ENCODE results near the gene PSMD13.
"Not testable (repeated sequence)": the region's sequence is repeated elsewhere in the genome, so short reads cannot be mapped to it uniquely, and the experiment has no call there.

PSMD13 gene

GRCh38 chr11:236774-237767 lies at the start of gene PSMD13:
PSMD13 (plus strand) TSS chr11:236976; CDS start chr11:237050, 74 bp downstream.
- ATAC-seq = peak; percentile 93
- Mint-ChIP-seq H3K4me1 (peaks cover 33% of the 10 kb centered on the region), H3K4me3 (peak within 1 kb of the TSS; percentile 92), H3K9me3 (no peaks in the 10 kb centered on the region), H3K27ac (peak within 1 kb of the TSS; percentile 98), H3K36me3 (peaks cover 60% of the 10 kb centered on the region)
- peak; percentile 82 to 90 for DNase-seq (ENCODE audit: low spot score in 2 of 2)

- ATAC-seq, H3K4me1 Mint-ChIP-seq, H3K36me3 Mint-ChIP-seq, H3K4me3 Mint-ChIP-seq, H3K27ac Mint-ChIP-seq, H3K9me3 Mint-ChIP-seq: not testable (repeated sequence)
- DNase-seq (ENCODE audit: low spot score in 2 of 2) = peak in 1 of 2 donors; percentile 1
Observed at GRCh38 chr11:189200-189783, 47.5 kb upstream of the PSMD13 start.

GRCh38 chr11:189843-190311 lies 46.9 kb upstream of the PSMD13 start:
- H3K9me3 Mint-ChIP-seq, H3K27ac Mint-ChIP-seq: not testable (repeated sequence)

GRCh38 chr11:190546-190945 lies 46.2 kb upstream of the PSMD13 start:
- not testable (repeated sequence) for H3K27ac Mint-ChIP-seq; H3K36me3 Mint-ChIP-seq; DNase-seq (ENCODE audit: low spot score in 2 of 2); H3K9me3 Mint-ChIP-seq; H3K4me1 Mint-ChIP-seq; ATAC-seq; H3K4me3 Mint-ChIP-seq

More at GRCh38 chr11:189843-190311, 46.9 kb upstream of the PSMD13 start:
- ATAC-seq (peak; percentile 83), DNase-seq (ENCODE audit: low spot score in 2 of 2) (peak; percentile 6 to 72)
- H3K4me3 Mint-ChIP-seq, H3K4me1 Mint-ChIP-seq, H3K36me3 Mint-ChIP-seq: not testable (repeated sequence)

- not testable (repeated sequence) for H3K4me3 Mint-ChIP-seq, H3K36me3 Mint-ChIP-seq, H3K9me3 Mint-ChIP-seq, H3K4me1 Mint-ChIP-seq
- peak overlapping the region; percentile 34 for H3K27ac Mint-ChIP-seq
- peak; percentile 25 to 59 for DNase-seq (ENCODE audit: low spot score in 2 of 2)
- peak; percentile 80 for ATAC-seq
Observed at GRCh38 chr11:191490-192478, 45.0 kb upstream of the PSMD13 start.

GRCh38 chr11:192674-193128 lies 44.1 kb upstream of the PSMD13 start, which contains the start of gene SCGB1C1:
SCGB1C1 (plus strand) TSS chr11:193078; CDS start chr11:193100, 22 bp downstream.
- not testable (repeated sequence) for H3K4me3 Mint-ChIP-seq; H3K36me3 Mint-ChIP-seq; H3K4me1 Mint-ChIP-seq; ATAC-seq; DNase-seq (ENCODE audit: low spot score in 2 of 2); H3K9me3 Mint-ChIP-seq
- H3K27ac Mint-ChIP-seq = peak within 1 kb of the TSS; percentile 34

GRCh38 chr11:193481-193880 lies 43.3 kb upstream of the PSMD13 start:
- DNase-seq (ENCODE audit: low spot score in 2 of 2) = peak in 1 of 2 donors; percentile 2
- ATAC-seq, H3K36me3 Mint-ChIP-seq, H3K4me3 Mint-ChIP-seq, H3K27ac Mint-ChIP-seq, H3K9me3 Mint-ChIP-seq: not testable (repeated sequence)
- H3K4me1 Mint-ChIP-seq = peaks cover 11% of the 10 kb centered on the region

- Mint-ChIP-seq H3K4me1 (peaks cover 18% of the 10 kb centered on the region), H3K27ac (no peak overlapping the region), H3K36me3 (peaks cover 21% of the 10 kb centered on the region), H3K4me3 (no peak overlapping the region), H3K9me3 (no peaks in the 10 kb centered on the region)
- DNase-seq (ENCODE audit: low spot score in 2 of 2) (peak in 1 of 2 donors; percentile 1), ATAC-seq (no peak)
Observed at GRCh38 chr11:196786-197731, 39.7 kb upstream of the PSMD13 start.

GRCh38 chr11:197741-198235 lies 39.0 kb upstream of the PSMD13 start:
- Mint-ChIP-seq H3K9me3 (no peaks in the 10 kb centered on the region), H3K36me3 (peaks cover 27% of the 10 kb centered on the region), H3K4me3 (no peak overlapping the region), H3K4me1 (peaks cover 22% of the 10 kb centered on the region), H3K27ac (peak overlapping the region; percentile 70)
- DNase-seq (ENCODE audit: low spot score in 2 of 2) (no peak), ATAC-seq (no peak)

- Mint-ChIP-seq H3K9me3 (no peaks in the 10 kb centered on the region), H3K27ac (peak overlapping the region; percentile 70), H3K36me3 (peaks cover 27% of the 10 kb centered on the region), H3K4me3 (no peak overlapping the region), H3K4me1 (peaks cover 28% of the 10 kb centered on the region)
- ATAC-seq = no peak
- peak in 1 of 2 donors; percentile 1 for DNase-seq (ENCODE audit: low spot score in 2 of 2)
Observed at GRCh38 chr11:198236-198806, 38.5 kb upstream of the PSMD13 start.

- no peak for DNase-seq (ENCODE audit: low spot score in 2 of 2)
- H3K4me3 Mint-ChIP-seq = no peak overlapping the region
- peaks cover 36% of the 10 kb centered on the region for H3K4me1 Mint-ChIP-seq
- peaks cover 32% of the 10 kb centered on the region for H3K36me3 Mint-ChIP-seq
- no peaks in the 10 kb centered on the region for H3K9me3 Mint-ChIP-seq
- H3K27ac Mint-ChIP-seq = peak overlapping the region; percentile 70
- ATAC-seq = no peak
Observed at GRCh38 chr11:199004-199581, 37.7 kb upstream of the PSMD13 start.

- H3K27ac Mint-ChIP-seq = no peak overlapping the region
- H3K9me3 Mint-ChIP-seq = no peaks in the 10 kb centered on the region
- no peak overlapping the region for H3K4me3 Mint-ChIP-seq
- peaks cover 37% of the 10 kb centered on the region for H3K4me1 Mint-ChIP-seq
- peaks cover 39% of the 10 kb centered on the region for H3K36me3 Mint-ChIP-seq
- DNase-seq (ENCODE audit: low spot score in 2 of 2) (no peak), ATAC-seq (no peak)
Observed at GRCh38 chr11:199782-200181, 37.0 kb upstream of the PSMD13 start.
